ENCODE results near the gene NR3C2.
"Not testable (repeated sequence)": the region's sequence is repeated elsewhere in the genome, so short reads cannot be mapped to it uniquely, and the experiment has no call there.

Gene NR3C2

DNA sequence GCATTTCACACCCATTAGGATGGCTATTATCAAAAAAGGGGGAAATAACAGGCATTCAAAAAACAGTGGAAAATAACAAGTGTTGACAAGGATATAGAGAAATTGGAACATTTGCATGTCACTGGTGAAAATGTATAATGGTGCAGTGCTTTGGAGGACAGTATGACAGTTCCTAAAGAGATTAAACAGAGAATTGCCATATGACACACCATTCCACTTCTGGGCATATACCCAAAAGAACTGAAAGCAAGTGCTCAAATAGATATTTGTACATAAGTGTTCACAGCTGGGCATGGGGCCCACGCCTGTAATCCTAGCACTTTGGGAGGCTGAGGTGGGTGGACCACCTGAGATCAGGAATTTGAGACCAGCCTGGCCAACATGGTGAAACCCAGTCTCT is 348.1 kb downstream of the NR3C2 start:
- Histone ChIP-seq H3K4me1 (ENCODE audit: control insufficient read depth, insufficient read depth, low read length) (peaks cover 9% of the 10 kb centered on the region), H3K9ac (ENCODE audit: low read depth, low read length) (no peak overlapping the region), H3K36me3 (ENCODE audit: insufficient read depth, low read length) (no peaks in the 10 kb centered on the region), H3K27me3 (ENCODE audit: control insufficient read depth, insufficient read depth, low read length) (no peaks in the 10 kb centered on the region), H3K9me3 (replicated peaks; ENCODE audit: low read length) (no peaks in the 10 kb centered on the region), H3K4me2 (ENCODE audit: low read length) (no peak overlapping the region), H3K4me3 (ENCODE audit: low read length) (no peak overlapping the region)

DNA sequence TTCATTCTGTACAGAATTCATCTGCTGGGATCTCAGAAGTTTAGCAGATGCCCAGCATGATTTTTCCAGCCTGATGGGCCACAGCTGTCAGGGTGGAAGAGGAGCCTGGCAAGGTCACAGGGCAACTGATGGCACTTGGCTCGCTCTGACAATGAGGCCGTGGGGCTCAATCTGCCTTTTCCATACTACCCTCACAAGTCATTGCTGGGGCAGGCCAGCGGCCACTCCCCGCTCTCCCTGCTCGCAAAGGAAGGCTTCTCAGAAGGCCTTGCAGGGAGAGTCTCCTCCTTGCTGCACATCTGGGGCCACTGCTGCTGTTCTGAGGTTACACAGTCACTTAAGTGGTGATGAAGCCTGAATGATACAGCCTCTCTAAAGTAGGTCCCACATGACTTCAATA is 349.1 kb downstream of the NR3C2 start:
- H3K9ac ChIP-seq (ENCODE audit: low read depth, low read length): no peak overlapping the region
- H3K4me2 ChIP-seq (ENCODE audit: low read length): no peak overlapping the region
- H3K9me3 ChIP-seq (replicated peaks; ENCODE audit: low read length): no peaks in the 10 kb centered on the region
- no peaks in the 10 kb centered on the region for H3K27me3 ChIP-seq (ENCODE audit: control insufficient read depth, insufficient read depth, low read length)
- no peak overlapping the region for H3K4me3 ChIP-seq (ENCODE audit: low read length)
- H3K4me1 ChIP-seq (ENCODE audit: control insufficient read depth, insufficient read depth, low read length): peaks cover 9% of the 10 kb centered on the region
- no peaks in the 10 kb centered on the region for H3K36me3 ChIP-seq (ENCODE audit: insufficient read depth, low read length)

DNA sequence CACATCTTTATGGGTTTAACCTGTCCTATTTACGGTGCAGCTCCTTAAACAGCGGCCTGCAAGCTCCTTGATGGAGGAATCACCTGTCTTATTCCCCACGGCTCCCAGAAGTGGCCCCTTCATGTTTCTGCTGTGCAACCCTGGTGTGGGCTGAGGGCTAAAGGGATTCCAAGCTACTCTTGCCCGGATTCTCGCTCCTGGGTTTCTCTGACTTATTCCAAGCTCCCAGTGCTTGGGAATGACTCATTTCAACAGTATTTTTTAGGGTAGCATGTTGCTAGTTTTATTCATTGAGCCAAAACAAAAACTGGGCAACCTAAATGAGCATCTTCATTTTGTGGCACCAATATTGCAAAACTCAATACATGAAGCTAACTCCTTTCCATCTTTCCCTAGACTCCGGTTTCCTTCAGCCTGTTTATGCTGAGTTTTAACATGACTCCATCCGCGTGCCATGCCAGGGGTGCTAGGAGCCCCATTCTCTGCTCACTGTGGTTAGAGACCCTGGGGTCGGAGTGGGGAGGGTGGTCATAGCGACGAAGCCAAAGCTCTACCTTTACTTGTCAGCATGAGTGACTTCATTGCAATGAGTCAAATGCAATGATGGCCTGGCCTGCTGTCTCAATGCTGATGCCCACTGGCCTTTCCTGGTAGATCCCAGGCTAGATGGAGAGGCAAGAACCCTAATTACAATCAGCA is 349.7 kb downstream of the NR3C2 start:
- no peaks in the 10 kb centered on the region for H3K36me3 ChIP-seq (ENCODE audit: insufficient read depth, low read length)
- H3K4me3 ChIP-seq (ENCODE audit: low read length): no peak overlapping the region
- H3K9me3 ChIP-seq (replicated peaks; ENCODE audit: low read length): no peaks in the 10 kb centered on the region
- no peak overlapping the region for H3K9ac ChIP-seq (ENCODE audit: low read depth, low read length)
- H3K27me3 ChIP-seq (ENCODE audit: control insufficient read depth, insufficient read depth, low read length): no peaks in the 10 kb centered on the region
- H3K4me2 ChIP-seq (ENCODE audit: low read length): no peak overlapping the region
- H3K4me1 ChIP-seq (ENCODE audit: control insufficient read depth, insufficient read depth, low read length): peaks cover 9% of the 10 kb centered on the region

DNA sequence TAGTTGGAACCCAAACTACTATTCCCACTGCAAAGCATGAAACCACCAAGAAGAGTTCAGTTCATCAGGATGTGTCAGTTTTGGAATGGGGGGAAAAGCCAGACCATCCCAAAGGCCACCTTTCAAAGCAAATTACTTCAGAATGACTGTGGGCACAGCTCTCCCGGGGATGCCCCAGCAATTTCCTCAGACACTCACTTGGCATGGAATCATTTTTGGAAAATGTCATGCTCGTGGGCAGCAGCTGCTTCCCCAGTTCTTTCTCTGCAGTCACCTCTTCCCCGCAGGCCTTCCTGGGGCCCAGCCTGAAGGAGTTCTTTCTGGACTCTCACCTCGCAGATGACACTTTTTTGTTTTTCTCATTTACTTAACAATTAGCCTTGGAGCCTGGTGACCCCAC is 350.3 kb downstream of the NR3C2 start:
- peaks cover 9% of the 10 kb centered on the region for H3K4me1 ChIP-seq (ENCODE audit: control insufficient read depth, insufficient read depth, low read length)
- H3K9ac ChIP-seq (ENCODE audit: low read depth, low read length): no peak overlapping the region
- H3K36me3 ChIP-seq (ENCODE audit: insufficient read depth, low read length): no peaks in the 10 kb centered on the region
- no peaks in the 10 kb centered on the region for H3K9me3 ChIP-seq (replicated peaks; ENCODE audit: low read length)
- no peak overlapping the region for H3K4me3 ChIP-seq (ENCODE audit: low read length)
- no peak overlapping the region for H3K4me2 ChIP-seq (ENCODE audit: low read length)
- no peaks in the 10 kb centered on the region for H3K27me3 ChIP-seq (ENCODE audit: control insufficient read depth, insufficient read depth, low read length)

DNA sequence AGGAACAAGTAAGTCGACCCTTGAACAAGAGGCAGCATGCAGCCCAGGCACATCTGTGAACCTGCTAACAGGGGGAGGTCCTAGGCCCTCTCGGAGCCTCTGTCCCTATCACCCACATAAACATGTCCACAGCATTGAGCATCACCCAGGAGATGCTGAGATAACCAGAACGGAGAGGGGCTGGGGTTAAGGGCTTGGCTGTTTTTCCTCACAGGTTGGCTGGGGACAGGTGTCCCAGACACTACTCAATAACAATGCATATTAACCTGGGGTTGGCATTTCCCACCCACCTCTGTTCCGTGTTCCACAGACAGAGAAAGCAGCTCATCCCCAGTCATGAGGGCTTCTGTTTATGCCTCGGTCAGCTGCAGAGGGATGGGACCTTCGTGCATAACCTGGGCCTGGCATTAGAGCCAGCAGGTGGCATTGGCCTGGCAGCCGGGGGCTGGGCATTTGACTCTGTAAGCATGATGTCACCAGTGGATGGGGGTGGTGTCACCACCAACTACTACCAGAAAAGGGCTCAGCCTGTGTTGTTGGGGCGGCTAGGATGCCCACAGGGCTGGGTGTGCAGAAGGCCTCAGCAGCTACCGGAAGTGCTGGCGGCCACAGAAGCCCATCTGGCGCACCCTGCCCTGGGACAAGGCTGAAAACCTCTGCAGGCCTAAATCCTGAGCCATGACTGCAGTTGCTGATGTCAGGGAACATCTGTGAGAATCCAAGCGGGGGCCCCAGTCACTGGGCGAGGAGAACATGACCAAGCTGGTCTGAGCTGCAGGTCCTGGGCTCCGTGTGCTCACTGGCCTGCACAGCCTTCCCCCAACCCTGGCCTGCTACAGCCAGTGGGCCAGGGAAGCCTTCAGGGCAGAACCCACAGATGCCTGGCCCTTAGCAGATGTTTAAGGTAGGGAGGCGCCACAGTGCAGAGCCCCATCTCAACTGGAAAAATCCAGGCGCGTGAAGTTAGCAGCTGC is 351.4 kb downstream of the NR3C2 start:
- peaks cover 9% of the 10 kb centered on the region for H3K4me1 ChIP-seq (ENCODE audit: control insufficient read depth, insufficient read depth, low read length)
- no peaks in the 10 kb centered on the region for H3K27me3 ChIP-seq (ENCODE audit: control insufficient read depth, insufficient read depth, low read length)
- no peak overlapping the region for H3K4me2 ChIP-seq (ENCODE audit: low read length)
- H3K9me3 ChIP-seq (replicated peaks; ENCODE audit: low read length): no peaks in the 10 kb centered on the region
- H3K36me3 ChIP-seq (ENCODE audit: insufficient read depth, low read length): no peaks in the 10 kb centered on the region
- H3K4me3 ChIP-seq (ENCODE audit: low read length): no peak overlapping the region
- no peak overlapping the region for H3K9ac ChIP-seq (ENCODE audit: low read depth, low read length)

DNA sequence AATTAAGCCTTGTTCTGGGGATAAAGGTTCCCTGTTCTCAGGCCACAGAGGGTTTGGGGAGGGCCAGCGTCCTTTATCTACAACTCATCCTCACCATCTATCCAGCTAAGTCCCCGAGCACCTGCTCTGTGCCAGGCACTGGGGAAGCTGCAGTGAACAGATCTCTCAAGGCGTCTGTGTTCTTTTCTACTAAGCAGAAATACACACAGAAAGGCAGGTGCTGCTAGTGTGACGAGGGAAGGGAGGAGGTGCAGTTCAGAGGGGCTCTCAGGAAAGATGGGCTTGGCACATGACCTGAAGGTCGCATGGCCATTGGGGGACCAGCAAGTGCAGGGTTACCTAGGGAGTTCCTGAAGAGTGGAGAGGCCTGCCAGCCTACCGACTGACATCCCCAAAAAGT is 352.2 kb downstream of the NR3C2 start:
- peaks cover 9% of the 10 kb centered on the region for H3K4me1 ChIP-seq (ENCODE audit: control insufficient read depth, insufficient read depth, low read length)
- no peak overlapping the region for H3K9ac ChIP-seq (ENCODE audit: low read depth, low read length)
- no peaks in the 10 kb centered on the region for H3K9me3 ChIP-seq (replicated peaks; ENCODE audit: low read length)
- no peak overlapping the region for H3K4me3 ChIP-seq (ENCODE audit: low read length)
- H3K36me3 ChIP-seq (ENCODE audit: insufficient read depth, low read length): no peaks in the 10 kb centered on the region
- no peak overlapping the region for H3K4me2 ChIP-seq (ENCODE audit: low read length)
- H3K27me3 ChIP-seq (ENCODE audit: control insufficient read depth, insufficient read depth, low read length): no peaks in the 10 kb centered on the region

DNA sequence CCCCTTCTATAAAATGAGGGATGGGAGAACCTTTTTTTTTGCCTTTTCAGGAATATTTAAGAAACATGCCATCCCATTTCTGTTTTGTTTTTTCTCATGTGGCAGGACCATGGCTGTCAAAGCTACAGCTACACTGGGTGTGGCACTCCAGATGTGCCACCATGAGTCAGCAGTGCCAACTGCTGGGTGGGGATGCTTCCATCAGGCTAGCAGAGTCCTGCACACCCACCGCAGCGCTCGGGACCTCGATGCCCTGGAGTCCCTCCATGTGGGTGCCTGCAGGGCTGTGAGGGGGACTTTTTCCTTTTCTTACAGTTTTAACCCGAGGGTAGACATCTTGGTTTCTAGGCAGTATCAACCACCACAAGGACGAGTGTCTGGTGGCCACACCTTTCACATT is 352.6 kb downstream of the NR3C2 start:
- Histone ChIP-seq H3K9ac (ENCODE audit: low read depth, low read length) (no peak overlapping the region), H3K27me3 (ENCODE audit: control insufficient read depth, insufficient read depth, low read length) (no peaks in the 10 kb centered on the region), H3K9me3 (replicated peaks; ENCODE audit: low read length) (no peaks in the 10 kb centered on the region), H3K4me1 (ENCODE audit: control insufficient read depth, insufficient read depth, low read length) (peaks cover 9% of the 10 kb centered on the region), H3K36me3 (ENCODE audit: insufficient read depth, low read length) (no peaks in the 10 kb centered on the region), H3K4me2 (ENCODE audit: low read length) (no peak overlapping the region), H3K4me3 (ENCODE audit: low read length) (no peak overlapping the region)

DNA sequence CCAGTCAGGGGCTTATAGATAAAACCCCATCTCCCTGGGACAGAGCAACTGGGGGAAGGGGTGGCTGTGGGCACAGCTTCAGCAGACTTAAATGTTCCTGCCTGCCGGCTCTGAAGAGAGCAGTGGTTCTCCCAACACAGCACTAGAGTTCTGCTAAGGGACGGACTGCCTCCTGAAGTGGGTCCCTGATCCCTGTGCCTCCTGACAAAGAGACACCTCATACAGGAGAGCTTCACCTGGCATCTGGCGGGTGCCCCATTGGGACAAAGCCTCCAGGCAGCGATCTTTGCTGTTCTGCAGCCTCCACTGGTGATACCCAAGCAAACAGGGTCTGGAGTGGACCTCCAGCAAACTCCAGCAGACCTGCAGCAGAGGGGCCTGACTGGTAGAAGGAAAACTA is 359.1 kb downstream of the NR3C2 start:
- not testable (repeated sequence) for H3K4me3 ChIP-seq (ENCODE audit: low read length); H3K4me1 ChIP-seq (ENCODE audit: control insufficient read depth, insufficient read depth, low read length); H3K27me3 ChIP-seq (ENCODE audit: control insufficient read depth, insufficient read depth, low read length); H3K4me2 ChIP-seq (ENCODE audit: low read length); H3K9ac ChIP-seq (ENCODE audit: low read depth, low read length); H3K36me3 ChIP-seq (ENCODE audit: insufficient read depth, low read length); H3K9me3 ChIP-seq (replicated peaks; ENCODE audit: low read length)

DNA sequence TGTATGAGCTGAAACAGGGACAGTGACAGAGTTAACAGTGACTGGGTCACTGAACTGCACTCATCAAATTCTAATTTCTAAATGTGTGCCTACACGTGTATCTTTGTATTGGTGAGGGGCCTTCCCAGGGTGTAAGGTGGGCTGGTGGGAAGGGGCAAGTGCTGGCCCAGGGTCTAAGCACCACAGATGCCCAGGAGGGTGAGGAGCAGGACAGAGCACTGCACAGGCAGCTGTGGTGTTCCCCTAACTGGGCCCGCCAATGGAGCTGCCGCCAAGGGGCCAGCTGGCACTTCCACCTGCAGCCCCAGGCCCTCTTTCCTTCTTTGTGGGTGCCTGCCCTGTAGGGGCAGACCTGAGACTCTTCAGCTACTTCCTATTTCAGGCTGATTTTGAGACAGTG is 360.5 kb downstream of the NR3C2 start:
- Histone ChIP-seq H3K9ac (ENCODE audit: low read depth, low read length) (no peak overlapping the region), H3K9me3 (replicated peaks; ENCODE audit: low read length) (no peaks in the 10 kb centered on the region), H3K4me1 (ENCODE audit: control insufficient read depth, insufficient read depth, low read length) (no peaks in the 10 kb centered on the region), H3K27me3 (ENCODE audit: control insufficient read depth, insufficient read depth, low read length) (no peaks in the 10 kb centered on the region), H3K4me3 (ENCODE audit: low read length) (no peak overlapping the region), H3K4me2 (ENCODE audit: low read length) (no peak overlapping the region), H3K36me3 (ENCODE audit: insufficient read depth, low read length) (peaks cover 4% of the 10 kb centered on the region)

DNA sequence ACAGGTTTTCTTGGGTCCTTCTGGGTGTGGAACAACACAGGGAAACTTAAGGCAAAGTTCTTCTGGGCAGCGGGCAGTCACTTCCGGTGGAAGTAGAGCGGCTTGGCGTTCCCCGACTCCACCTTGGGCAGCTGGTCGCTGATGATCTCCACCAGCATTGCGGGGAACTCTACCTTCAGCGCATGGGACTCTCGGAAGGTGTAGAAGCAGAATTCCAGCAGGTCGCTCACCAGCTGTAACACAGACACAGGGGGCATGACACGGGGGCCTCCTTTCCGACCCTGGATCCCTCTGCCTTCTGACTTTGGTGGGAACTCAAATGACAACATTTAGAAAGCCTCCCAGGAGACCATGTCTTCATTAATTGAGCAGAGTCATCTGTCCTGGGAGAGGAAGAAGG is 360.9 kb downstream of the NR3C2 start:
- peaks cover 4% of the 10 kb centered on the region for H3K36me3 ChIP-seq (ENCODE audit: insufficient read depth, low read length)
- no peak overlapping the region for H3K4me3 ChIP-seq (ENCODE audit: low read length)
- no peaks in the 10 kb centered on the region for H3K4me1 ChIP-seq (ENCODE audit: control insufficient read depth, insufficient read depth, low read length)
- no peak overlapping the region for H3K4me2 ChIP-seq (ENCODE audit: low read length)
- no peak overlapping the region for H3K9ac ChIP-seq (ENCODE audit: low read depth, low read length)
- no peaks in the 10 kb centered on the region for H3K27me3 ChIP-seq (ENCODE audit: control insufficient read depth, insufficient read depth, low read length)
- H3K9me3 ChIP-seq (replicated peaks; ENCODE audit: low read length): no peaks in the 10 kb centered on the region

DNA sequence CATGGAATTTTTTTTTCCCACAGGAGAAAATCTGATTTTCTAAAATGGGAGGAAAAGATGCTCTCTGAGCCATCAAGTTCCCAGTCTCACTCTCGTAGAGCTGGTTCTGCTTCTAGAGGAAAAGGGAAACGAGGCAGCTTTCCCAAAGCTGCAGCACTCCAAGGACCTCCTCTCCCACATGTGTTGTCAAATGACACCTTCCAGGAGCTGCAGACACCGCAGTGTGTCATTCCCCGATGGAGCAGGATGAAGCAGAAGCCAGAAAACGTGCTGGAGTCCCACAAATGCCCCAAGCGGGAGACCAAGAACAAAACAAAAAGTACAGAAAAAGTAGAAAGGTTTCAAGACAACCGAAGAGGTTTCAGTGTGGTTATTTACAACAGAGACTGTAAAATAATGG is 362.3 kb downstream of the NR3C2 start:
- Histone ChIP-seq H3K9ac (ENCODE audit: low read depth, low read length) (no peak overlapping the region), H3K27me3 (ENCODE audit: control insufficient read depth, insufficient read depth, low read length) (no peaks in the 10 kb centered on the region), H3K4me3 (ENCODE audit: low read length) (no peak overlapping the region), H3K36me3 (ENCODE audit: insufficient read depth, low read length) (peaks cover 15% of the 10 kb centered on the region), H3K4me1 (ENCODE audit: control insufficient read depth, insufficient read depth, low read length) (no peaks in the 10 kb centered on the region), H3K9me3 (replicated peaks; ENCODE audit: low read length) (no peaks in the 10 kb centered on the region), H3K4me2 (ENCODE audit: low read length) (no peak overlapping the region)

DNA sequence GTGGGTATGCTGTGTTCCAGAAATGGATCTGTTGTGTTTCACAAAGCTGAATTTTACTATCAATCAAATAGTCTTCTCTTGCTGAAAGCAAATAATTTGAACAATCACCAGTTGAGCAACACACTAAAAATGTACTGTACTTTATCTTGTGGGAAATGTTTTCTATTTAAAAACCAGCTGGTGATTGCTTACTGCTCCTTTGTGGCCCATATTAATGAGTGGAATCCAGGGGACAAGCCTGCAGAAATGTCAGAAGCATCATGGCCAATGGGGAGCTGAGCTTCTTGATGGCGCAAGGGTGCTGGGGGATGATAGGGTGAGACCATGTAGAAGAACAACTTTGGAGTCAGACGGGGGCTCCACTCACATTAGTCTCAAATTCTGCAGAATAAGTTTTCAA is 364.2 kb downstream of the NR3C2 start:
- Histone ChIP-seq H3K4me3 (ENCODE audit: low read length) (no peak overlapping the region), H3K9ac (ENCODE audit: low read depth, low read length) (no peak overlapping the region), H3K36me3 (ENCODE audit: insufficient read depth, low read length) (peaks cover 26% of the 10 kb centered on the region), H3K27me3 (ENCODE audit: control insufficient read depth, insufficient read depth, low read length) (no peaks in the 10 kb centered on the region), H3K4me2 (ENCODE audit: low read length) (no peak overlapping the region), H3K4me1 (ENCODE audit: control insufficient read depth, insufficient read depth, low read length) (no peaks in the 10 kb centered on the region), H3K9me3 (replicated peaks; ENCODE audit: low read length) (no peaks in the 10 kb centered on the region)

Measured in skeletal muscle satellite cell (primary cell).